NCI-H345 treated with DMSO at 0.1 percent for 48 hours (cell line): ENCODE data around the gene DAND5.

Experiments used
- DNase-seq: peaks from one replicate; lab custom pipeline; 2025; ENCODE audit not compliant: unreplicated experiment; lab: John Stamatoyannopoulos, UW

DAND5 gene

GRCh38 chr19:12969292-12969988 lies at the start of gene DAND5:
Gene DAND5 (plus strand): TSS chr19:12969576. CDS start chr19:12969661, 85 bp downstream.
- no peak for DNase-seq

GRCh38 chr19:12921047-12921446 lies 48.3 kb upstream of the DAND5 start:
- no peak for DNase-seq

- DNase-seq: no peak
Observed at GRCh38 chr19:12922959-12923358, 46.4 kb upstream of the DAND5 start.

DNA sequence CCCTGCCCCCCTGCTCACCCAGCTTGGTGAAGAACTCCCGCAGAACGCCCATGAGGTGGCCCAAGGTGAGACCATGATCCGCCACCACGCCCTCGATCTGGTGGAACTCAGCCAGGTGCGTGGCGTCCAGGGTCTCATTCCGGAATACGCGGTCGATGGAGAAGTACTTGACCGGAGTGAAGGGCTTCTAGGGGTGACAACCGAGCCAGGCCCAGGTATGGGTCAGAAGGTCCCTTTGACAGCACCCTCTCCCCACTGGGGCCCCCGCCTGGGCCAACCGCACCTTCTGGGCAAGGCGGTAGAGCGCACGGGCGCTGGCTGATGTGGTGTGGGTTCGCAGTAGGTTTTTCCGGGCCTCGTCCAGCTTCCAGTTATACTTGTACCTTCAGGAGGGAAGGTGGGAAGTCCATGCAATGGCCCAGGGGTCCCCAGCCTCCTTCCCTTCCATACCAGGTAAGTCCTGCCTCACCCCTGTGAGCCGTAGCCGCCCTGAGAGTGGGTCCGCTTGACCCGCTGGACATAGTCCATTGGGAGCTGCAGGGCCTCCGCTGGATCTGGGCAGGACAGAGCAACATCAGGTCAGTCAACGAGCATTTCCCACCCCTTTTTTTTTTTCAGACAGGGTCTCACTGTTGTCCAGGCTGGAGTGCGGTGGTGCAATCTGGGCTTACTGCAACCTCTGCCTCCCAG lies 44.6 kb upstream of the DAND5 start:
- DNase-seq: no peak

GRCh38 chr19:12930002-12930645 lies 39.3 kb upstream of the DAND5 start:
- DNase-seq: no peak

DNA sequence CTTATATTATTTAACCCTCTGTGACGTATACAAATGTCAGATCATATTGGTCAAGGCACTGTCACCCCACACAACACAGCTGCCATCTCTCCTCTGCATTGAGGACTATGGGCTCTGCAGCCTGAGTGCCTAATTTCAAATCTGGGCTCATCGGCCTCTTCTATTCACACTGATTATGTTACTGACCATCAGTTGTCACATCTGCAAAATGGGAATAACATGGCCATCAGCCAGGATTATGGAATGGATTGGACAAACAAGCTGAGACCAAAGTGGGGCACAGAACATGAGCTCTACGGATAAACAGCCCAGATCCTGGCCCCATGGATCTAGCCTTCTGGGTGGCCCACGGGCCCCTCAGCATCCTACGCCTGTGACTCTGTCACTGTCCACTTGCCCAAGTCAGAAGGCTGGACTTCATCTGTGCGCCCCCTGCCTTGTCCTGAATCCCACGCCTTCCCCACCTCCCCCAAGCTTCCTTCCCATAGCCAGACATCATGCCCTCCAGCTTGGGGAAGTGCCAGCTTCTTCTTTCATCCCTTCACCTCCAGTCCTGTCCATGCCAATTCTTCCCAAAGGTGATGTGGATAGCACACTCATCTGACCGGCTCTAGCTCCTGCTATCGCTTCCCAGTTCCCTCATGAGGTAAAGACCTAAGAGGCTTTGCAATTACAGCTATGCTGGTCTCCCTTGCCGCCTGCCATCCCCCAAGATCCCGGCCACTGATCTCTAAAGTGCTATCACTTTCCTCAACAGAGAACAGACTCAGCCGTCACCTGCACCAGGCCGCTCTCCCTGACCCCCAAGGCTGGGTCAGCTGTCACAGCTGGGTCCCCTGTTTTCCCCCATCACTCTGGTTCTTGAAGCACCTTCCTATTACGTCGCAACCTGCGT lies 36.7 kb upstream of the DAND5 start:
- no peak for DNase-seq

DNA sequence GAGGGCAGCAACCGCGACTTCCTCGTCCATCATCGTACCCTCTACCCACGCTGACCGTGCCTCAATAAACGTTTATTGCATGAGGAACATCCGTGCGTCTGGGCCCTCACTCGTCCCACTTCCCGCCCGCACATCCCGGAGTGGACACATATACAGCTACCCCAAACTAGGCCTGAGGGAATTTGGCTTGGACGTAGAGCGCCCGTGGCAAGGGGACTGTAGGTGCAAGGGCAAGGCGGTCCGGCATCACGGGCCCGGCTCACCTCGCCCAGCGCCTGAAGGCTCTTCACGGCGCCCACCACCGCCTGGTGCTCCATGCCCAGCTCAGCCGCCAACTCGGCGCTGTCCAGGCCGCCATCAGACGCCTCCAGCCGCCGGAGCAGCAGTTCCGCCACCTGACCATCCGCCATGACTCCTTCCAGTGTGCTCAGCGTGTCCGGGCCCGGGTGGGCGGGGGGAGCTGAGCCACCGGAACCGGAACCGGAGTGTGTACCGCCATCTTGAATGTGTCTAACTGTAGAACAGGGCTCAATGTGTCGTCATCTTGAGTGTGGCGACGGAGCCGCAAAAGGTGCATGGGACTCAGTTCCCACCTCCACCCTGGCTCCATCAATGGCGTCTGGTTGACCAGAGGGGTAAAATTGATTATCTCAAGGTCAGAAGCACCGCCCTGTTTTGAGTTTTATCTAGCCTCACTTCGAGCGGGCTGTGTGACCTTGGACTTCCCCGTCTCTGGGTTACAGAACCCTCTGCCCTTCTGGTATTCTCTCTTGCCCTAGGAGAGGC lies 35.9 kb upstream of the DAND5 start, which contains the start of gene FARSA:
FARSA (minus strand) TSS at position 425 of the 786 bp plus-strand sequence; CDS start at position 410, 15 bp downstream.
- peak; percentile 6 for DNase-seq

GRCh38 chr19:12935071-12935470 lies 34.3 kb upstream of the DAND5 start:
- DNase-seq: no peak

- DNase-seq: no peak
Observed at GRCh38 chr19:12936582-12936981, 32.8 kb upstream of the DAND5 start.

- DNase-seq: no peak
Observed at GRCh38 chr19:12937093-12937926, 32.1 kb upstream of the DAND5 start.

DNA sequence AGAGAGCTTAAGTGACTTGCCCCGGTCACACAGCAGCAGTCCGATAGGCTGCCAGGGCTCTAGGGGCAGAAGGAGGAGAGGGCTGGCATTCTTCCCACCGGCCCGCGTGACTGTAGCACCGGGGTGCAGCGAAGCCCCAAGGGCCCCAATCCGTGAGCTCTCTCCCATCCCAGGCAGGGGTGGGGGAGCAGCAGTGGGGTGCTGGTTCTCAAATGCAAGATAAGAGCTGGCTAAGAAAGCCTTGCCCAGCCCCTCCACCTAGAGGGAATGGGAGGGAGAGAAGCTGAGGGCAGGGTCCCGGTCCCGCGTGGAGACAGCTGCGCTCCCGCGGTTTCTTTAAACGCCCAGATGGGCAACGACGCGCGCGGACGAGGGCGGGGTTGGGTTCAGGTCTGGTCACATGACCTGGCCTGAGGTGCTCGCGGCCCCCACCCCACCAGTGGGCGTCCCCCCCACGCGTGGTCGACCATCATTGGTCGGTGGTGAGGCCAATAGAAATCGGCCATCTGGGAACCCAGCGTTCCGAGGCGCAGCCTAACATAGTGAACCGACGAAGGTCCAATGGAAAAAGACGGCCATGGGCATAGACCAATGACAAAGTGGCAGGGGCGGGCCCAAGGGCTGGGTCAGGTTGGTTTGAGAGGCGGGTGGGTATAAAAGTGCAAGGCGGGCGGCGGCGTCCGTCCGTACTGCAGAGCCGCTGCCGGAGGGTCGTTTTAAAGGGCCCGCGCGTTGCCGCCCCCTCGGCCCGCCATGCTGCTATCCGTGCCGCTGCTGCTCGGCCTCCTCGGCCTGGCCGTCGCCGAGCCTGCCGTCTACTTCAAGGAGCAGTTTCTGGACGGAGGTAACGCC lies 31.2 kb upstream of the DAND5 start, which contains the start of gene CALR:
CALR (plus strand) TSS at position 683 of the 852 bp plus-strand sequence; CDS start at position 754, 71 bp downstream.
- DNase-seq: peak; percentile 68

DNA sequence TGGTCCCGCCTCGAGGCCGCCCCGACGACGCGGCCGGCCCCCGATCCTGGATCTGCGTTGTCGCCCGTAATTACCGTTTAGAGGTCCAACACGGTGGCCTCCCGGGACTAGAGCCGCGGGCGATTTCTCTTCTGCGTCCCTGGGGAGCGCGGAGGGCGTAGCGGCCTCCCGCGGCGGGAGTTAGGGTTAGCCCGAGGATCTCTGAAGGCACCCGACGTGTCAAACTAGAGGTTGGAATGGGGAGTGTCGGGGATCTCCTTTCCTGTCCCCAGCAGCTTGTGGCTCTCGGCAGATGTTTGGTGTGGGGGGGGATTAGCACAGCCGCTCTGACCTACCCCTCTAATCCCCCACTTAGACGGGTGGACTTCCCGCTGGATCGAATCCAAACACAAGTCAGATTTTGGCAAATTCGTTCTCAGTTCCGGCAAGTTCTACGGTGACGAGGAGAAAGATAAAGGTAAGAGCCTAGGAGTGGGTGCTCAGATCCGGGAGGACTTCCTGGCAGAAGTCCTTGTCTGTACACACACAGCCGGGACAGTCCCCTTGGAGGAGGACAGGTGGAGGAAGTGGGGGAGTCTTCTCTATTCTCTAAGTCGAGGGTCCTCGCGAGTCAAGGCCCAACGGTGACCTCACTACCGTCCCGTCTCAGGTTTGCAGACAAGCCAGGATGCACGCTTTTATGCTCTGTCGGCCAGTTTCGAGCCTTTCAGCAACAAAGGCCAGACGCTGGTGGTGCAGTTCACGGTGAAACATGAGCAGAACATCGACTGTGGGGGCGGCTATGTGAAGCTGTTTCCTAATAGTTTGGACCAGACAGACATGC lies 30.4 kb upstream of the DAND5 start:
- no peak for DNase-seq

- no peak for DNase-seq
Observed at GRCh38 chr19:12939975-12940423, 29.4 kb upstream of the DAND5 start.

DNA sequence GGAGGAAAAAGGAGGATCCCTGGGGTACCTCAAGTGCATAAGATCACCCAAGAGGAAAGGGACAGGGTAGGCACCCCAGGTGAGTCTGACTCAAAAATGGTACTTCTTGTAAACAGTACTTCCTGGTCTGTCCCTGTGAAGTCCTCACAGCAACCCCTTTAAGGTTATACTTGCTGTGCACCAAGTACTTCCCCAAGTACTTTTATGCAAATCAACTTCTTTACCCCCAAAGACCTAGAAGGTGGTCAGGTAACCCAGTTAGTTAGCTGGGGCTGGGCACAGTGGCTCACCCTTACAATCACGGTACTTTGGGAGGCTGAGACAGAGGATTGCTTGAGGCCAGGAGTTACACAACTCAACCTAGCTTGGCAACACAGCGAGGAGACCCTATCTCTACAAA lies 28.5 kb upstream of the DAND5 start:
- DNase-seq: no peak

DNA sequence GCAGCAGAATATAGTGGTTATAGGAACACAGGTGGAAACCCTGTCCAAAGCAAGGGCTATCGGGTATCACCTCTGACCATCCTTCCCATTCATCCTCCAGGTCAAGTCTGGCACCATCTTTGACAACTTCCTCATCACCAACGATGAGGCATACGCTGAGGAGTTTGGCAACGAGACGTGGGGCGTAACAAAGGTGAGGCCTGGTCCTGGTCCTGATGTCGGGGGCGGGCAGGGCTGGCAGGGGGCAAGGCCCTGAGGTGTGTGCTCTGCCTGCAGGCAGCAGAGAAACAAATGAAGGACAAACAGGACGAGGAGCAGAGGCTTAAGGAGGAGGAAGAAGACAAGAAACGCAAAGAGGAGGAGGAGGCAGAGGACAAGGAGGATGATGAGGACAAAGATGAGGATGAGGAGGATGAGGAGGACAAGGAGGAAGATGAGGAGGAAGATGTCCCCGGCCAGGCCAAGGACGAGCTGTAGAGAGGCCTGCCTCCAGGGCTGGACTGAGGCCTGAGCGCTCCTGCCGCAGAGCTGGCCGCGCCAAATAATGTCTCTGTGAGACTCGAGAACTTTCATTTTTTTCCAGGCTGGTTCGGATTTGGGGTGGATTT lies 25.8 kb upstream of the DAND5 start:
- no peak for DNase-seq

DNA sequence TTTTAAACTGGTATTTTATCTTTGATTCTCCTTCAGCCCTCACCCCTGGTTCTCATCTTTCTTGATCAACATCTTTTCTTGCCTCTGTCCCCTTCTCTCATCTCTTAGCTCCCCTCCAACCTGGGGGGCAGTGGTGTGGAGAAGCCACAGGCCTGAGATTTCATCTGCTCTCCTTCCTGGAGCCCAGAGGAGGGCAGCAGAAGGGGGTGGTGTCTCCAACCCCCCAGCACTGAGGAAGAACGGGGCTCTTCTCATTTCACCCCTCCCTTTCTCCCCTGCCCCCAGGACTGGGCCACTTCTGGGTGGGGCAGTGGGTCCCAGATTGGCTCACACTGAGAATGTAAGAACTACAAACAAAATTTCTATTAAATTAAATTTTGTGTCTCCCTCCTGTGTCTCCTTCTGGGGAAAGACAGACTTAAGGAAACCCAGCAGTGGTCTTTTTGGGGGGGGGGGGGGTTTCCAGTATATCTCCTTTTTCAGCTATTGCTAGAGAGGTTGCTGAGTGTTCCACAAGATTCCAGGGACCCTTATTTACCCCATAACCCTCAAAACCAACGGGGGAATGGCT lies 25.2 kb upstream of the DAND5 start:
- DNase-seq: no peak
